Ishikawa (cell line): ENCODE results near the gene CRX.

Source experiments
- CEBPB ChIP-seq: IDR thresholded peaks from 2 replicates; pipeline ENCODE4 v1.6.1; 2012
- CREB1 ChIP-seq: IDR thresholded peaks from 2 replicates; pipeline ENCODE4 v1.6.1; 2012; ENCODE audit warnings: low read depth
- EGR1 ChIP-seq: IDR thresholded peaks from 2 replicates; pipeline ENCODE4 v1.6.1; 2012
- EP300 ChIP-seq: IDR thresholded peaks from 2 replicates; pipeline ENCODE4 v1.6.1; 2012; ENCODE audit warnings: borderline replicate concordance
- FOXM1 ChIP-seq: IDR thresholded peaks from 2 replicates; pipeline ENCODE4 v1.6.1; 2012; ENCODE audit warnings: low read depth, borderline replicate concordance
- NFIC ChIP-seq: IDR thresholded peaks from 2 replicates; pipeline ENCODE4 v1.6.1; 2012
- RAD21 ChIP-seq: IDR thresholded peaks from 2 replicates; pipeline ENCODE4 v1.6.1; 2012; ENCODE audit warnings: low read depth
- TAF1 ChIP-seq: IDR thresholded peaks from 2 replicates; pipeline ENCODE4 v1.6.1; 2012; ENCODE audit warnings: low read depth, mild to moderate bottlenecking
- TCF12 ChIP-seq: IDR thresholded peaks from 2 replicates; pipeline ENCODE4 v1.6.1; 2012; ENCODE audit warnings: low read depth
- TEAD4 ChIP-seq: IDR thresholded peaks from 2 replicates; pipeline ENCODE4 v1.6.1; 2012
- YY1 ChIP-seq: IDR thresholded peaks from 2 replicates; pipeline ENCODE4 v1.6.1; 2012; ENCODE audit warnings: low read depth
- ZBTB7A ChIP-seq: IDR thresholded peaks from 2 replicates; pipeline ENCODE4 v1.6.1; 2012; ENCODE audit warnings: low read depth
- TF ChIP-seq, protein P1 (sequence below): IDR thresholded peaks from 2 replicates; pipeline ENCODE4 v1.6.1; 2012
- TF ChIP-seq, protein P2 (sequence below): IDR thresholded peaks from 2 replicates; pipeline ENCODE4 v1.6.1; 2012; ENCODE audit warnings: low read depth, mild to moderate bottlenecking
- TF ChIP-seq, protein P3 (sequence below): IDR thresholded peaks from 2 replicates; pipeline ENCODE4 v1.6.1; 2012

Gene CRX

DNA sequence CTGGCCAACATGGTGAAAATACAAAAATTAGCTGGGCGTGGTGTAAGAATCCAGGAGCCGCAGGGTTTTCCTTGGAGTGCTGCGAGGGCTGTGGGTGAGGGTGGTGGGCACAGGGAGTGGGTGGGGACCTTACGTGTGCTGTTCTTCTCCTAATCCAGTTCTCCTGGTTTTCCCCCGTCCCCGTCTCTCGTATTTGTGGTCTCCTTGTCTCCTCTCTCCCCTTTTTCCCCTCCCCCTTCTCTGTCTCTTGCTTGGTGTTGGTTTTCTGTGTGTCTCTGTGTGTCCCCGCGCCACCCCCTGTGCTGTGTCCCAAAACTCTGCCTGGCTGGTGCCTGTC lies 41.6 kb upstream of the CRX start:
- TF ChIP-seq, protein P1, sequence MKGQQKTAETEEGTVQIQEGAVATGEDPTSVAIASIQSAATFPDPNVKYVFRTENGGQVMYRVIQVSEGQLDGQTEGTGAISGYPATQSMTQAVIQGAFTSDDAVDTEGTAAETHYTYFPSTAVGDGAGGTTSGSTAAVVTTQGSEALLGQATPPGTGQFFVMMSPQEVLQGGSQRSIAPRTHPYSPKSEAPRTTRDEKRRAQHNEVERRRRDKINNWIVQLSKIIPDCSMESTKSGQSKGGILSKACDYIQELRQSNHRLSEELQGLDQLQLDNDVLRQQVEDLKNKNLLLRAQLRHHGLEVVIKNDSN = no peak
- no peak for TF ChIP-seq TCF12
- TF ChIP-seq EP300 = no peak
- no peak for TF ChIP-seq FOXM1
- no peak for TF ChIP-seq CREB1
- TF ChIP-seq ZBTB7A = no peak
- no peak for TF ChIP-seq NFIC

DNA sequence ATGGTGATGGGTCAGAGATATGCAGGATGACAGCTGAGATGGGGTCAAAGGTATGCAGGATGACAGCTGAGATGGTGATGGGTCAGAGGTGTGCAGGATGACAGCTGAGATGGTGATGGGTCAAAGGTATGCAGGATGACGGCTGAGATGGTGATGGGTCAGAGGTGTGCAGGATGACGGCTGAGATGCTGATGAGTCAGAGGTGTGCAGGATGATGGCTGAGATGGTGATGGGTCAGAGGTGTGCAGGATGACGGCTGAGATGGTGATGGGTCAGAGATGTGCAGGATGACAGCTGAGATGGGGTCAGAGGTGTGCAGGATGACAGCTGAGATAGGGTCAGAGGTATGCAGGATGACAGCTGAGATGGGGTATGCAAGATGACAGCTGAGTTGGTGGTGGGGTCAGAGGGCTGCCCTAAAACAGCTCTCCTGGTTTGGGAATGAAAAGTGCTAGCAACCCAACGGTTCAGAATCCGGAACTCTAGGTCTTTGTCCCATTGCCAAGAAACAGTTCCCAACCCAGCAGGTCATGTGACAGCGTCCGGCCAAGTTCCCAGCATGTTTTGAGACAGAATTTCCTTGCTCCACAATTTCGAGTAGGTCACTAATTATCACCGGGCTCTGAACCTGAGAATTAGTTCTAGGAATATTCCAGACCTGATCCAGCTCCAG lies 40.0 kb upstream of the CRX start:
- TF ChIP-seq CEBPB (no peak), ZBTB7A (no peak)
- TF ChIP-seq, protein P1 = 0 out of 2 replicates have a peak, but pooled peaks have one; percentile 13

DNA sequence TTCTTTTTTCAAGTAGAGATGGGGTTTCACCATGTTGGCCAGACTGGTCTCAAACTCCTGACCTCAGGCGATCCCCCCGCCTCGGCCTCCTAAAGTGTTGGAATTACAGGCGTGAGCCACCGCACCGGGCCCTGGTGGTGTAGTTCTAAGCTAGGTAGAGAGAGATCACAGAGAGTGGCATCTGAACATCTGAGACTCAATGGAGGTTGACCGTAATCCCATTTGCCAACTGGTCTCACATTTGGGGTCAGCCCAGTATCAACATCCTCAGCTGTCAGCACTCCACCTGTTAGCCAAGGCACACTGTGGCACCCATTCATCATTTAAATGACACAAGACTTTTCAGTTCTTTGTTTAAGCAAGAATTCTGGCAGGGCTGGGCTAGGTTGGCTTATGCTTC lies 35.2 kb upstream of the CRX start:
- TF ChIP-seq EGR1 (no peak), TCF12 (no peak), TEAD4 (no peak), EP300 (no peak), ZBTB7A (no peak), TAF1 (no peak), NFIC (no peak), RAD21 (no peak)
- TF ChIP-seq, protein P2, sequence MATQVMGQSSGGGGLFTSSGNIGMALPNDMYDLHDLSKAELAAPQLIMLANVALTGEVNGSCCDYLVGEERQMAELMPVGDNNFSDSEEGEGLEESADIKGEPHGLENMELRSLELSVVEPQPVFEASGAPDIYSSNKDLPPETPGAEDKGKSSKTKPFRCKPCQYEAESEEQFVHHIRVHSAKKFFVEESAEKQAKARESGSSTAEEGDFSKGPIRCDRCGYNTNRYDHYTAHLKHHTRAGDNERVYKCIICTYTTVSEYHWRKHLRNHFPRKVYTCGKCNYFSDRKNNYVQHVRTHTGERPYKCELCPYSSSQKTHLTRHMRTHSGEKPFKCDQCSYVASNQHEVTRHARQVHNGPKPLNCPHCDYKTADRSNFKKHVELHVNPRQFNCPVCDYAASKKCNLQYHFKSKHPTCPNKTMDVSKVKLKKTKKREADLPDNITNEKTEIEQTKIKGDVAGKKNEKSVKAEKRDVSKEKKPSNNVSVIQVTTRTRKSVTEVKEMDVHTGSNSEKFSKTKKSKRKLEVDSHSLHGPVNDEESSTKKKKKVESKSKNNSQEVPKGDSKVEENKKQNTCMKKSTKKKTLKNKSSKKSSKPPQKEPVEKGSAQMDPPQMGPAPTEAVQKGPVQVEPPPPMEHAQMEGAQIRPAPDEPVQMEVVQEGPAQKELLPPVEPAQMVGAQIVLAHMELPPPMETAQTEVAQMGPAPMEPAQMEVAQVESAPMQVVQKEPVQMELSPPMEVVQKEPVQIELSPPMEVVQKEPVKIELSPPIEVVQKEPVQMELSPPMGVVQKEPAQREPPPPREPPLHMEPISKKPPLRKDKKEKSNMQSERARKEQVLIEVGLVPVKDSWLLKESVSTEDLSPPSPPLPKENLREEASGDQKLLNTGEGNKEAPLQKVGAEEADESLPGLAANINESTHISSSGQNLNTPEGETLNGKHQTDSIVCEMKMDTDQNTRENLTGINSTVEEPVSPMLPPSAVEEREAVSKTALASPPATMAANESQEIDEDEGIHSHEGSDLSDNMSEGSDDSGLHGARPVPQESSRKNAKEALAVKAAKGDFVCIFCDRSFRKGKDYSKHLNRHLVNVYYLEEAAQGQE = no peak
- TF ChIP-seq, protein P3, sequence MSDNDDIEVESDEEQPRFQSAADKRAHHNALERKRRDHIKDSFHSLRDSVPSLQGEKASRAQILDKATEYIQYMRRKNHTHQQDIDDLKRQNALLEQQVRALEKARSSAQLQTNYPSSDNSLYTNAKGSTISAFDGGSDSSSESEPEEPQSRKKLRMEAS = no peak
- TF ChIP-seq, protein P1 = no peak

DNA sequence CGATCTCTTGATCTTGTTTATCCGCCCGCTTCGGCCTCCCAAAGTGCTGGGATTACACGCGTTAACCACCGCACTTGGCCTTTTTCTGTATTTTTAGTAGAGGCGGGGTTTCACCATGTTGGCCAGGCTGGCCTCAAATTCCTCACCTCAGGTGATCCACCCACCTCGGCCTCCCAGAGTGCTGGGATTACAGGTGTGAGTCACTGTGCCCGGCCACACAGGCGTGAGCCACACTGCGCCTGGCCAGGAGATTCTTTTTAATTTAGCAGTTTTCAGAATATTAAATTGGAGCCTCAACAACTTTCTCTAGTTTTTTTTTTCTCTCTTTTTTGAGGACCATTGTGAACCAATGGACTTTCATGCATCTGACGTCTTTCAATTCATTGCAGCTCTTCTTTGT lies 31.9 kb upstream of the CRX start:
- TF ChIP-seq, protein P3 = peak; percentile 45
- peak; percentile 54; the same call in 1 of the 2 replicates for TF ChIP-seq EGR1

DNA sequence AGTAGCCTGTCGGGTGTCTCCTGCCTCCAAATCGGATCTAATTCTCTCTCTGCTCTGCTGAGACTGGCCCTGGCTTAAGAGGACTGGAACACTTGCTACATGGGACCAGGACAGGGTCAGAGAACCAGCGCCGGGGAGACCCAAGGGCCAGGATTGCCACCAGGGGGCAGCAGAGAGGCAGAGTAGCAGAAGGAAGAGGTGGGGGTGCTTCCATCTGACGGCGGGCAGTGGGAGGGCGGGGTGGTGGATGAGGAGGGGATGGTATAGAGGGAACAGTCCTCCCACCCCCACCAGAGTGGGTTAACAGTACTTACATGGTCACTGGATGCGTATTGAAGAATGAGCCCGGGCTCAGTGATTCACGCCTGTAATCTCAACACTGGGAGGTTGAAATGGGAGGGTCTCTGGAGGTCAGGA lies 31.3 kb upstream of the CRX start:
- peak; percentile 60 for TF ChIP-seq RAD21
- peak; percentile 68; the same call in 1 of the 2 replicates for TF ChIP-seq ZBTB7A
- TF ChIP-seq EP300 = no peak

DNA sequence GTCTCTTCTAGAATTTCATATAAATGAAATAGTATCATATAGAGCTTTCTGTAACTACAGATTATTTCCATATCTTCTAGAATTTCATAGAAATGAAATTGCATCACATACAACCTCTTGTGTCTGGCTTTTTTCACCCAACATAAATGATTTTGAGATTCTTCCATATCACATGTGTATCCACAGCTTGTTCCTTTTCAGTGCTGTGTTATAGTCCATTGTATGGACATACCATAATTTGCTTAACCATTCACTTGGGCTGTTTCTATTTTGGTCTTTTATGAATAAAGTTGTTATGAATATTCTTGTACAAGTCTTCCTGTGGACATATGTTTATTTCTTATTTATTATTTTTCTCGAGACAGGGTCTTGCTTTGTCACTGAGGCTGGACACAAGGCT lies 29.1 kb upstream of the CRX start:
- TF ChIP-seq EGR1 = no peak
- TF ChIP-seq TCF12 = no peak
- no peak for TF ChIP-seq ZBTB7A
- no peak for TF ChIP-seq CEBPB
- no peak for TF ChIP-seq TEAD4
- no peak for TF ChIP-seq FOXM1
- TF ChIP-seq, protein P2 = no peak
- TF ChIP-seq, protein P3 = no peak
- no peak for TF ChIP-seq RAD21
- TF ChIP-seq, protein P1 = no peak
- TF ChIP-seq CREB1 = no peak
- TF ChIP-seq TAF1 = no peak
- TF ChIP-seq EP300 = no peak
- TF ChIP-seq NFIC = no peak
- TF ChIP-seq YY1 = no peak
